Upper lobe of left lung (tissue), 6 donors: ENCODE results near the gene SERTAD3. TPM values are rescaled to one million over a fixed set of nuclear protein-coding genes. Genes with fewer than 3 reads are reported as not detected.

Experiments used
- ATAC-seq, 2 donors: fragments of 200-7000 bp; cut with Tn5 transposase; one replicate each; pipeline ENCODE4 v1.9.1; 2022; ENCODE audit warnings: mild to moderate bottlenecking in 2 of 2, moderate library complexity in 2 of 2; ENCODE audit not compliant: low FRiP score in 2 of 2
- DNase-seq, 2 donors: peaks; one replicate each; pipeline ENCODE4 v3.0.0-alpha.2; 2019 to 2020
- H3K27ac ChIP-seq, 4 donors: fragments of 200-600 bp; sonication (generic); one replicate each; pipeline ENCODE4 v1.5.1; 2016 to 2019
- H3K27me3 ChIP-seq, 4 donors: fragments of 200-600 bp; sonication (generic); one replicate each; pipeline ENCODE4 v1.5.1; 2017 to 2019
- H3K36me3 ChIP-seq, 4 donors: fragments of 200-600 bp; sonication (generic); one replicate each; pipeline ENCODE4 v1.5.1; 2016 to 2019
- H3K4me1 ChIP-seq, 4 donors: fragments of 200-600 bp; sonication (generic); one replicate each; pipeline ENCODE4 v1.5.1; 2018 to 2019
- H3K4me3 ChIP-seq, 4 donors: fragments of 200-600 bp; sonication (generic); one replicate each; pipeline ENCODE4 v1.5.1; 2017 to 2019; ENCODE audit warnings: mild to moderate bottlenecking in 2 of 4, moderate library complexity in 1 of 4
- H3K9me3 ChIP-seq, 4 donors: fragments of 200-600 bp; sonication (generic); one replicate each; pipeline ENCODE4 v1.5.1; 2018 to 2019
- CTCF ChIP-seq, 6 experiments: fragments of 450-650 bp in 4 of 6; fragments of 200-600 bp in 2 of 6; sonication (generic) in 2 of 6; IDR thresholded peaks; one replicate each; pipeline ENCODE4 v1.5.1; 2016 to 2019; ENCODE audit warnings: antibody characterized with exemption in 6 of 6
- EP300 ChIP-seq, 4 donors: sonication (generic); formaldehyde crosslinking; IDR thresholded peaks; one replicate each; pipeline ENCODE4 v1.5.1; 2017; ENCODE audit warnings: antibody characterized with exemption in 4 of 4, control low read depth in 2 of 4
- POLR2A ChIP-seq, 4 donors: fragments of 450-650 bp; IDR thresholded peaks; one replicate each; pipeline ENCODE4 v1.5.1; 2016 to 2017; ENCODE audit warnings: antibody characterized with exemption in 4 of 4, mild to moderate bottlenecking in 2 of 4
- POLR2AphosphoS5 ChIP-seq, 2 donors: sonication (generic); formaldehyde crosslinking; IDR thresholded peaks; one replicate each; pipeline ENCODE4 v1.5.1; 2017; ENCODE audit warnings: antibody characterized with exemption in 2 of 2
- WGBS, 2 donors: methylation state at CpG; one replicate each; pipeline ENCODE4 v1.1.5; 2017 to 2018; 5-methylcytosine and 5-hydroxymethylcytosine counted together
- total RNA-seq, 6 donors: library from RNA; depleted of rRNA in 4 of 6; stranded (reverse); fragments of >200 nt in 4 of 6; gene quantifications; one replicate each; pipeline versions ENCODE4 v1.1.0 to v1.2.1, GENCODE V29; 2016 to 2021
- donor health status: DM: no; HTN: no; CAD: no; lungs with moderate emphysema.
- donor health status: DM: no; HTN: yes; CAD: no; lungs with severe emphysema.

Gene SERTAD3
- total RNA-seq, 6 donors from 2014 or later: 8.9 to 44.5 (median 21.9) TPM

DNA sequence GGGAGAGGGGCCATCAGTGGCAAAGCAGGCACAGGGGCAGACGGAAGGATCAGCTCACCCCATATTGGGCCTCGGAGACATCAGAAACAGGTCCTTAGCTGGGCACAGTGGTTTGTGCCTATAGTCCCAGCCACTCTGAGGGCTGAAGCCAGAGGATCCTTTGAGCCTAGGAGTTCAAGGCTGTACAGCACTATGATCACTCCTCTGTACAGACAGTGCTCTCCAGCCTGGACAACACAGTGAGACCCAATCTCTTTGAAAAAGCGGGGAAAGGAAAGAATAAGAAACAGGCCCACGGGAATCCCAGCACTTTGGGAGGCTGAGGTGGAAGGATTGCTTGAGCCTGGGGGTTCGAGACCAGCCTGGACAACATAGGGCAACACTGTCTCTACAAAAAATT is 24.4 kb downstream of the SERTAD3 start:
- peaks cover 9 to 21% (median 11%) of the 10 kb centered on the region in 4 donors for H3K36me3 ChIP-seq
- H3K27ac ChIP-seq: peak overlapping the region; percentile 6 to 100 (median 98)
- no peaks in the 10 kb centered on the region for H3K27me3 ChIP-seq
- ATAC-seq (no peak), DNase-seq (no peak)
- H3K9me3 ChIP-seq: no peaks in the 10 kb centered on the region
- whole genome bisulfite sequencing, 2 donors: 86 to 93% methylated on average over 5 of the region's 5 CpGs
- TF ChIP-seq POLR2AphosphoS5 (IDR thresholded peaks at IDR 0.05) (no peak), CTCF (IDR thresholded peaks at IDR 0.05) (no peak), EP300 (IDR thresholded peaks at IDR 0.05) (no peak), POLR2A (IDR thresholded peaks at IDR 0.05) (no peak)
- peaks cover 66 to 85% (median 79%) of the 10 kb centered on the region in 4 donors for H3K4me1 ChIP-seq
- no peak overlapping the region for H3K4me3 ChIP-seq

- TF ChIP-seq POLR2AphosphoS5 (IDR thresholded peaks at IDR 0.05) (no peak), EP300 (IDR thresholded peaks at IDR 0.05) (no peak), POLR2A (IDR thresholded peaks at IDR 0.05) (no peak), CTCF (IDR thresholded peaks at IDR 0.05) (no peak)
- ATAC-seq (no peak), DNase-seq (peak in 1 of 2 donors; percentile 34)
- Histone ChIP-seq H3K9me3 (no peaks in the 10 kb centered on the region), H3K36me3 (peaks cover 9 to 21% (median 11%) of the 10 kb centered on the region in 4 donors), H3K4me3 (no peak overlapping the region), H3K4me1 (peaks cover 64 to 90% (median 81%) of the 10 kb centered on the region in 4 donors), H3K27ac (peak overlapping the region; percentile 17 to 100 (median 98)), H3K27me3 (no peaks in the 10 kb centered on the region)
- WGBS, 2 donors: 71 to 81% methylated on average over 5 of the region's 5 CpGs
Observed at GRCh38 chr19:40419066-40419612, 25.0 kb downstream of the SERTAD3 start.

GRCh38 chr19:40418040-40418439 is 26.1 kb downstream of the SERTAD3 start:
- ATAC-seq: no peak
- H3K36me3 ChIP-seq: peaks cover 7 to 16% (median 9%) of the 10 kb centered on the region in 4 donors
- no peaks in the 10 kb centered on the region for H3K9me3 ChIP-seq
- no peaks in the 10 kb centered on the region for H3K27me3 ChIP-seq
- no peak overlapping the region for H3K4me3 ChIP-seq
- peaks cover 57 to 79% (median 74%) of the 10 kb centered on the region in 4 donors for H3K4me1 ChIP-seq
- WGBS, 2 donors: 86% methylated on average over 3 of the region's 3 CpGs
- DNase-seq: no peak
- TF ChIP-seq POLR2A (IDR thresholded peaks at IDR 0.05): no peak
- TF ChIP-seq POLR2AphosphoS5 (IDR thresholded peaks at IDR 0.05): no peak
- TF ChIP-seq CTCF (IDR thresholded peaks at IDR 0.05): no peak
- no peak for TF ChIP-seq EP300 (IDR thresholded peaks at IDR 0.05)
- H3K27ac ChIP-seq: peak overlapping the region; percentile 68 to 100 (median 90)

GRCh38 chr19:40417643-40417981 is 26.5 kb downstream of the SERTAD3 start:
- WGBS, 2 donors: 56 to 61% methylated on average over 4 of the region's 4 CpGs
- ATAC-seq: no peak

More at GRCh38 chr19:40417643-40417981, 26.5 kb downstream of the SERTAD3 start:
- no peaks in the 10 kb centered on the region for H3K9me3 ChIP-seq
- peaks cover 3 to 12% (median 4%) of the 10 kb centered on the region in 4 donors for H3K36me3 ChIP-seq
- TF ChIP-seq EP300 (IDR thresholded peaks at IDR 0.05): no peak
- no peak for TF ChIP-seq CTCF (IDR thresholded peaks at IDR 0.05)
- no peak for TF ChIP-seq POLR2AphosphoS5 (IDR thresholded peaks at IDR 0.05)
- no peak for TF ChIP-seq POLR2A (IDR thresholded peaks at IDR 0.05)
- H3K4me3 ChIP-seq: no peak overlapping the region
- H3K4me1 ChIP-seq: peaks cover 53 to 75% (median 69%) of the 10 kb centered on the region in 4 donors
- no peaks in the 10 kb centered on the region for H3K27me3 ChIP-seq
- peak overlapping the region; percentile 68 to 100 (median 90) for H3K27ac ChIP-seq
- no peak for DNase-seq
